GM12891 (cell line): ENCODE measurements around the gene CAMK1.

Source experiments
- POLR2A ChIP-seq: IDR thresholded peaks from 2 replicates; pipeline ENCODE4 v1.6.1; 2011; ENCODE audit warnings: low read depth, low read length, control low read depth
- SPI1 ChIP-seq: IDR thresholded peaks from 2 replicates; pipeline ENCODE4 v1.6.1; 2011; ENCODE audit warnings: low read depth, low read length, control low read depth

GRCh38 chr3:9767418-9767817, 2.3 kb downstream of the CAMK1 start:
- no peak for TF ChIP-seq SPI1
- no peak for TF ChIP-seq POLR2A
